PC-3 (cell line): ENCODE data around the gene TDRKH. TPM values are rescaled to one million over a fixed set of nuclear protein-coding genes. Genes with fewer than 3 reads are reported as not detected.

Experiments
- ATAC-seq: fragments of 200-7000 bp; cut with Tn5 transposase; 2 replicates; pipeline ENCODE4 v1.9.1; 2020; ENCODE audit warnings: mild to moderate bottlenecking, moderate library complexity
- BruUV-seq: library from RNA; stranded (reverse); fragments of 400-500 nt; replicated peaks from 2 replicates; lab custom pipeline; 2021; lab: Mats Ljungman, UMichigan
- CTCF ChIA-PET: fragments of 300-600 bp; sonication (Branson Sonifier 250); formaldehyde crosslinking; loops from one replicate; lab custom pipeline; 2022; ENCODE audit warnings: antibody characterized with exemption; lab: Charles Lee
- POLR2A ChIA-PET: fragments of 300-600 bp; sonication (Branson Sonifier 250); formaldehyde crosslinking; loops from one replicate; lab custom pipeline; 2022; ENCODE audit warnings: antibody characterized with exemption; ENCODE audit not compliant: unreplicated experiment; lab: Charles Lee
- DNase-seq: peaks from one replicate; pipeline ENCODE4 v3.0.0-alpha.2; 2015
- H2AFZ ChIP-seq: fragments of 300-600 bp; sonication (generic); 2 replicates; pipeline ENCODE4 v1.6.0; 2016; ENCODE audit warnings: antibody characterized with exemption, low read length
- H3F3A ChIP-seq: fragments of 300-600 bp; sonication (generic); one replicate; pipeline ENCODE4 v1.6.0; 2017; ENCODE audit warnings: antibody characterized with exemption, low read length, control low read depth, mild to moderate bottlenecking; ENCODE audit not compliant: unreplicated experiment
- H3K27ac ChIP-seq: fragments of 300-600 bp; sonication (generic); 2 replicates; pipeline ENCODE4 v1.5.1; 2016; ENCODE audit warnings: mild to moderate bottlenecking, low read length
- H3K27me3 ChIP-seq: fragments of 300-600 bp; sonication (generic); 2 replicates; pipeline ENCODE4 v1.6.1; 2016; ENCODE audit warnings: low read length, mixed read lengths
- H3K36me3 ChIP-seq: fragments of 300-600 bp; sonication (generic); 2 replicates; pipeline ENCODE4 v1.6.1; 2016; ENCODE audit warnings: low read depth, mixed run types, low read length, mixed read lengths
- H3K4me1 ChIP-seq: fragments of 300-600 bp; sonication (generic); 2 replicates; pipeline ENCODE4 v1.5.1; 2016; ENCODE audit warnings: low read length; ENCODE audit not compliant: insufficient read depth
- H3K4me2 ChIP-seq: fragments of 300-600 bp; sonication (generic); 2 replicates; pipeline ENCODE4 v1.6.0; 2016; ENCODE audit warnings: low read length
- H3K4me3 ChIP-seq: fragments of 300-600 bp; sonication (generic); 2 replicates; pipeline ENCODE4 v1.5.1; 2016; ENCODE audit warnings: mild to moderate bottlenecking, low read length, mixed read lengths
- H3K79me2 ChIP-seq: fragments of 300-600 bp; sonication (generic); 2 replicates; pipeline ENCODE4 v1.6.1; 2017; ENCODE audit warnings: low read length, mixed read lengths
- H3K9ac ChIP-seq: fragments of 300-600 bp; sonication (generic); 2 replicates; pipeline ENCODE4 v1.6.0; 2016; ENCODE audit warnings: mild to moderate bottlenecking, low read length
- H3K9me2 ChIP-seq: fragments of 300-600 bp; sonication (generic); replicated peaks from 2 replicates; pipeline ENCODE4 v1.6.1; 2016; ENCODE audit warnings: mixed run types, low read length, mixed read lengths
- H3K9me3 ChIP-seq: fragments of 300-600 bp; sonication (generic); 2 replicates; pipeline ENCODE4 v1.6.1; 2016; ENCODE audit warnings: low read length, mixed read lengths
- H4K20me1 ChIP-seq: fragments of 300-600 bp; sonication (generic); 2 replicates; pipeline ENCODE4 v1.6.1; 2016; ENCODE audit warnings: low read length, mixed read lengths
- CTCF ChIP-seq: fragments of 300-600 bp; sonication (generic); conservative IDR thresholded peaks from 2 replicates; pipeline ENCODE4 v1.5.1; 2017; ENCODE audit warnings: antibody characterized with exemption, low read depth, mild to moderate bottlenecking, low read length
- EZH2 ChIP-seq: fragments of 300-600 bp; sonication (generic); IDR thresholded peaks from one replicate; pipeline ENCODE4 v1.6.1; 2017; ENCODE audit warnings: antibody characterized with exemption, mild to moderate bottlenecking, low read length; ENCODE audit not compliant: unreplicated experiment
- EZH2phosphoT487 ChIP-seq: fragments of 300-600 bp; sonication (generic); IDR thresholded peaks from 2 replicates; pipeline ENCODE4 v1.6.1; 2018; ENCODE audit warnings: mild to moderate bottlenecking, antibody characterized with exemption, low read length, borderline replicate concordance
- intact Hi-C: fragments of 100-400 bp; cut with micrococcal nuclease; formaldehyde crosslinking; loops from 2 replicates; pipeline ENCODE4 v1.9.0; 2023
- total RNA-seq: library from RNA; depleted of rRNA; stranded (reverse); fragments of >200 nt; gene quantifications from 2 replicates; pipeline ENCODE4 v1.2.3, GENCODE V29; 2014

Gene TDRKH
- total RNA-seq, 1 experiment from 2014 or later = 15.2 TPM

- BruUV-seq = no TSS peak
- DNase-seq (no peak), ATAC-seq (no peak)
- H3K9ac ChIP-seq = no peak overlapping the region
- no peaks in the 10 kb centered on the region for H3K36me3 ChIP-seq
- no peaks in the 10 kb centered on the region for H3K4me1 ChIP-seq
- intact Hi-C loops = no loop called here
- H4K20me1 ChIP-seq = no peaks in the 10 kb centered on the region
- no peak overlapping the region for H3K27ac ChIP-seq
- no peak overlapping the region for H3K4me2 ChIP-seq
- no peaks in the 10 kb centered on the region for H3K9me3 ChIP-seq
- H3K9me2 ChIP-seq = no peaks in the 10 kb centered on the region
- POLR2A ChIA-PET = no interaction called here
- H3F3A ChIP-seq = no peaks in the 10 kb centered on the region
- no peak overlapping the region for H2AFZ ChIP-seq
- TF ChIP-seq EZH2 = no peak
- no peak for TF ChIP-seq EZH2phosphoT487
- no peak for TF ChIP-seq CTCF
- no peaks in the 10 kb centered on the region for H3K79me2 ChIP-seq
- no peak overlapping the region for H3K4me3 ChIP-seq
- CTCF ChIA-PET = interaction anchor here (0.5 kb wide), 1 partner anchor 53 kb away, joined by 8 read pairs; no protein-coding TSS in a partner anchor
- H3K27me3 ChIP-seq = 0 out of 2 replicates have a peak, but pooled peaks cover under 1% of the 10 kb centered on the region
These were observed 20.9 kb upstream of the TDRKH start for GRCh38 chr1:151811181-151811580.

- DNase-seq (no peak), ATAC-seq (no peak)
- no peak overlapping the region for H2AFZ ChIP-seq
- no peaks in the 10 kb centered on the region for H4K20me1 ChIP-seq
- BruUV-seq = no TSS peak
- H3K36me3 ChIP-seq = no peaks in the 10 kb centered on the region
- no peaks in the 10 kb centered on the region for H3K9me3 ChIP-seq
- no peak overlapping the region for H3K4me3 ChIP-seq
- H3K27me3 ChIP-seq = peaks cover 8% of the 10 kb centered on the region
- H3K27ac ChIP-seq = no peak overlapping the region
- H3K4me2 ChIP-seq = no peak overlapping the region
- no peaks in the 10 kb centered on the region for H3K79me2 ChIP-seq
- no peaks in the 10 kb centered on the region for H3K4me1 ChIP-seq
- intact Hi-C loops = no loop called here
- no peaks in the 10 kb centered on the region for H3F3A ChIP-seq
- H3K9ac ChIP-seq = no peak overlapping the region
- ChIA-PET POLR2A (interaction anchor here (0.6 kb wide), 1 partner anchor 438 kb away, joined by 3 read pairs; the partner anchor contains the start of gene SELENBP1), CTCF (no interaction called here)
- TF ChIP-seq EZH2phosphoT487 = no peak
- no peak for TF ChIP-seq EZH2
- no peak for TF ChIP-seq CTCF
- H3K9me2 ChIP-seq = no peaks in the 10 kb centered on the region
These were observed 19.8 kb upstream of the TDRKH start for GRCh38 chr1:151809985-151810556.

- intact Hi-C loops = no loop called here
- no peaks in the 10 kb centered on the region for H3K4me1 ChIP-seq
- no peaks in the 10 kb centered on the region for H4K20me1 ChIP-seq
- ATAC-seq = no peak
- no peak overlapping the region for H2AFZ ChIP-seq
- TF ChIP-seq EZH2phosphoT487 (no peak), CTCF (no peak), EZH2 (no peak)
- no peaks in the 10 kb centered on the region for H3K36me3 ChIP-seq
- H3K27me3 ChIP-seq = peaks cover 15% of the 10 kb centered on the region
- ChIA-PET POLR2A (interaction anchor here (0.6 kb wide), 2 partner anchors 437 to 1183 kb away, joined by 3 read pairs; partner anchors contain the start of gene SELENBP1), CTCF (no interaction called here)
- H3K4me3 ChIP-seq = no peak overlapping the region
- H3K27ac ChIP-seq = no peak overlapping the region
- no peak for DNase-seq
- no peak overlapping the region for H3K4me2 ChIP-seq
- no peaks in the 10 kb centered on the region for H3K9me3 ChIP-seq
- H3F3A ChIP-seq = no peaks in the 10 kb centered on the region
- H3K79me2 ChIP-seq = no peaks in the 10 kb centered on the region
- H3K9me2 ChIP-seq = no peaks in the 10 kb centered on the region
- BruUV-seq = no TSS peak
- H3K9ac ChIP-seq = no peak overlapping the region
These were observed 19.1 kb upstream of the TDRKH start for GRCh38 chr1:151809290-151809984.
